HAP-1 (cell line): ENCODE data around the gene PER2.

Experiments used
- DNase-seq, 2 experiments: peaks; one replicate each; pipeline ENCODE4 v3.0.0-alpha.2; 2016 to 2020; ENCODE audit warnings: low spot score in 2 of 2
- H3K27me3 ChIP-seq: fragments of 250-450 bp; sonication (Bioruptor Pico); 2 replicates; pipeline ENCODE4 v1.5.1; 2020; ENCODE audit warnings: low read depth, mild to moderate bottlenecking, moderate library complexity
- H3K36me3 ChIP-seq: fragments of 250-450 bp; sonication (Bioruptor Pico); replicated peaks from 2 replicates; pipeline ENCODE4 v1.5.1; 2020; ENCODE audit warnings: mild to moderate bottlenecking
- H3K4me1 ChIP-seq: fragments of 250-450 bp; sonication (Bioruptor Pico); 2 replicates; pipeline ENCODE4 v1.5.1; 2020; ENCODE audit warnings: mild to moderate bottlenecking
- H3K4me3 ChIP-seq: fragments of 250-450 bp; sonication (Bioruptor Pico); 2 replicates; pipeline ENCODE4 v1.5.1; 2020; ENCODE audit warnings: mild to moderate bottlenecking, moderate library complexity
- H3K9me3 ChIP-seq: fragments of 250-450 bp; sonication (Bioruptor Pico); 2 replicates; pipeline ENCODE4 v1.5.1; 2020; ENCODE audit warnings: mild to moderate bottlenecking, moderate library complexity
- in situ Hi-C: fragments of 300-500 bp; cut with MboI; formaldehyde crosslinking; loops from 3 replicates; pipeline ENCODE4 v1.14.3; 2020; ENCODE audit warnings: low sequenced_read_pairs, inconsistent platforms, mixed read lengths

The PER2 gene

DNA sequence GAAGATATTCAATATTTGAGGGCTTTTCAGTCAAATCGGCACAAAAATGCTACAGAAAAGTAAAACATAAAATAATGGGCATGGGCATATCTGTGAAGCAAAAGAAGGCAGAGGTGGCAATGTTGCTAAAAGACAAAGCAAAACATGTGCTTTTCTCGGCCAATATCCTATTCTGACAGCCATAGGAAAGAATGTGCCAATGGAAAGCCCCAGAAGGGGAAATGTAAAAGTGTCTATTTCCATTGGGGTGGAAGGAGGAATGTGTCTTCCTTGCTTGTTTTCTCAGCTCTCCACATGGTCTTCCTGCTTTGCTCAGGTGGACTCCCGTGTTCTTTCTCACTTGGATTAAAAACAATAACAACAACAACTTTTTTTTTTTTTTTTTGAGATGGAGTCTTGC lies 13.7 kb upstream of the PER2 start:
- in situ Hi-C loops, result no loop called here
- Histone ChIP-seq H3K4me3 (no peak overlapping the region), H3K36me3 (no peaks in the 10 kb centered on the region), H3K27me3 (no peaks in the 10 kb centered on the region), H3K4me1 (no peaks in the 10 kb centered on the region), H3K9me3 (no peaks in the 10 kb centered on the region)
- DNase-seq, result no peak

DNA sequence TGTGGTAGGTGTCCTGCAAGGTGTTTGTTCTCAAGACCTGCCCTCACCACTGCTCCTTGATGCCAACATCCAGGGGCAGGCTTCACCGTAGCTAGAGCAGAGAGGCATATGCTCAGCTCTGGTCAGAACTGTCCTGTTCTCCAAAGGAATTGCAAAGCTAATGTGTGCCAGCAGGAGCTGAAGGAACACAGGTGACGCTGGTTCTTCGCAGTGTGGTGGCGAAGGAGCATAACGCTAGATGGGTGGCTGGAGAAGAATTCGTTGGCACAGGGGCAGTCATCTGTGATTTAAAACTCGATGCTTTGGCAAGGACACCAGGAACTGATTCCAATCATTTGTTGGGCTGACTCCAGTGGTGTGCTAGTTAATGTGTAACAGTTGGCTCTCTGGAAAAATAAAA lies 11.4 kb upstream of the PER2 start:
- no peak for DNase-seq
- no peaks in the 10 kb centered on the region for H3K27me3 ChIP-seq
- no peaks in the 10 kb centered on the region for H3K9me3 ChIP-seq
- no peaks in the 10 kb centered on the region for H3K36me3 ChIP-seq
- H3K4me3 ChIP-seq, result no peak overlapping the region
- H3K4me1 ChIP-seq, result no peaks in the 10 kb centered on the region
- in situ Hi-C loops, result no loop called here

- H3K27me3 ChIP-seq, result no peaks in the 10 kb centered on the region
- H3K4me1 ChIP-seq, result no peaks in the 10 kb centered on the region
- H3K4me3 ChIP-seq, result no peak overlapping the region
- no peaks in the 10 kb centered on the region for H3K9me3 ChIP-seq
- in situ Hi-C loops, result no loop called here
- no peaks in the 10 kb centered on the region for H3K36me3 ChIP-seq
- no peak for DNase-seq
These were observed 8.4 kb upstream of the PER2 start for GRCh38 chr2:238296638-238297457.

GRCh38 chr2:238295144-238296112 lies 7.0 kb upstream of the PER2 start:
- in situ Hi-C loops, result no loop called here
- Histone ChIP-seq H3K9me3 (no peaks in the 10 kb centered on the region), H3K36me3 (no peaks in the 10 kb centered on the region), H3K27me3 (no peaks in the 10 kb centered on the region), H3K4me3 (no peak overlapping the region), H3K4me1 (peaks cover 5% of the 10 kb centered on the region)
- DNase-seq, result no peak

DNA sequence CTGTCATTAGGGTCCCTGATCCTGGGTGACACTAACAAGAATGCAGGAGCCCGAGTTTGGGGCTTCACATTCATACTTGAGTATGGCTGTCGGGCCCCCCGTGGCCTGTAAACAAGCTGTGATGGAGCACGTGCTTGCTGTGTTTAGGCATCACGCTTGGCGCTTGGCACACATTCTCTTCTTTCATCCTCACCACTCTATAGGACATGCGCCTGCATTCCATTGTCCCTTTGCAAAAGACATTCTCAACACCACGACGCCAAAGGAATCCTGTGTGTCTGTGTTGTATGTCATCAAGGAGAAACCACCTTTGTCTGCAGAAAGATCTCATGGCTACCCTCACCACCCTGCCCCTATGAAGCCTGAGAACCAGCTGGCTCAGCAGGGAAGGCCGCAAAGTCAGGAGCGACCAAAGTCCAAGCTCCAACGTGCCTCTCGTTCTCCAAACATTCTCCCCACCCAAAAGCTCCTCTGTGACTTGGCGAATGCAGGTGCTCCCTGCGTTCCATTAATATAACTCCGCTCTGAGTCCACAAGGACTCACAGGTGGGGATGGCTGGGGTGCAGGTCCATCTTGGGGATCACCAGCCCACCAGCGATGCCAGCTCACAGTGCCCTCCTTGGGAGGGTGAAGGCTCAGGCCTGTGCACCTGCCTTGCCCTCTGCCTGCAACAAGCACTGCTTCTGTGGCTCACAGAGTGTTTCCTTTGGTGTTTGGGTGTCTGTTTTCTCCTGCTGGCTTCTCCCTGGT lies 6.2 kb upstream of the PER2 start:
- H3K4me3 ChIP-seq, result no peak overlapping the region
- no peak for DNase-seq
- peaks cover 13% of the 10 kb centered on the region for H3K4me1 ChIP-seq
- H3K9me3 ChIP-seq, result no peaks in the 10 kb centered on the region
- no peaks in the 10 kb centered on the region for H3K27me3 ChIP-seq
- in situ Hi-C loops, result no loop called here
- H3K36me3 ChIP-seq, result no peaks in the 10 kb centered on the region

- Histone ChIP-seq H3K27me3 (no peaks in the 10 kb centered on the region), H3K4me3 (no peak overlapping the region), H3K36me3 (no peaks in the 10 kb centered on the region), H3K9me3 (no peaks in the 10 kb centered on the region), H3K4me1 (peaks cover 18% of the 10 kb centered on the region)
- no peak for DNase-seq
- in situ Hi-C loops, result no loop called here
These were observed 5.6 kb upstream of the PER2 start for GRCh38 chr2:238294046-238294392.

DNA sequence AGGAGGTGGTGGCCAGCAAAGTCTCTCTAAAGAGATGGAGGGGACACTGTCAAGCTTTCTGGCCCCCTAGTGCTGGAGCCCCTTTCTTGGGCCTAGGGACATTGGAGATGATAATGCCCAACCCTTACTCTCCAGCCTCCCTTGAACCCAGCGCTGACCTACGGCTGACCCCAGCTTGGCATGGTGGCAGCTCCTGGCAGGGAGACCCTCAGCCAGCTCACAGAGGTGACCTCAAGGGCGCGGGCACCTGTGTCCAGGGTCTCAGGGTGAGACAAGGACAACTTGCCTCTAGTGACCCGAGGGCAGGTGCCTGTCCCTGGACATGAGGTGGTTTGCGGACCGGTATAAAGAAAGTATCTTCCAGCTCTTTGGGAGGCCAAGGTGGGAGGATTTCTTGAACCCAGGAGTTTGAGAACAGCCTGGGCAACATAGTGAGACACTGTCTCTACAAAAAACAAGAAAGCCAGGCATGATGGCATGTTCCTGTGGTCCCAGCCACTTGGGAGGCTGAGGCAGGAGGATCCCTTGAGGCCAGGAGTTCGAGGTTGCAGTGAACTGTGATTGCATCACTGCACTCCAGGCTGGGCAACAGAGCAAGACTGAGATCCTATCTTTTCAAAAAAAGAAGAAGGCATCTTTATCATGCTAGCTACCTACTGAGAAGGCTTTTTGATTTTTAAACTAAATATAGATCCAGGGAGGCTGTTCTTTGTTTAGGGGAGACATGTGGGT lies 3.3 kb upstream of the PER2 start:
- Histone ChIP-seq H3K4me3 (no peak overlapping the region), H3K36me3 (no peaks in the 10 kb centered on the region), H3K4me1 (peaks cover 30% of the 10 kb centered on the region), H3K27me3 (no peaks in the 10 kb centered on the region), H3K9me3 (no peaks in the 10 kb centered on the region)
- no peak for DNase-seq
- in situ Hi-C loops, result no loop called here

DNA sequence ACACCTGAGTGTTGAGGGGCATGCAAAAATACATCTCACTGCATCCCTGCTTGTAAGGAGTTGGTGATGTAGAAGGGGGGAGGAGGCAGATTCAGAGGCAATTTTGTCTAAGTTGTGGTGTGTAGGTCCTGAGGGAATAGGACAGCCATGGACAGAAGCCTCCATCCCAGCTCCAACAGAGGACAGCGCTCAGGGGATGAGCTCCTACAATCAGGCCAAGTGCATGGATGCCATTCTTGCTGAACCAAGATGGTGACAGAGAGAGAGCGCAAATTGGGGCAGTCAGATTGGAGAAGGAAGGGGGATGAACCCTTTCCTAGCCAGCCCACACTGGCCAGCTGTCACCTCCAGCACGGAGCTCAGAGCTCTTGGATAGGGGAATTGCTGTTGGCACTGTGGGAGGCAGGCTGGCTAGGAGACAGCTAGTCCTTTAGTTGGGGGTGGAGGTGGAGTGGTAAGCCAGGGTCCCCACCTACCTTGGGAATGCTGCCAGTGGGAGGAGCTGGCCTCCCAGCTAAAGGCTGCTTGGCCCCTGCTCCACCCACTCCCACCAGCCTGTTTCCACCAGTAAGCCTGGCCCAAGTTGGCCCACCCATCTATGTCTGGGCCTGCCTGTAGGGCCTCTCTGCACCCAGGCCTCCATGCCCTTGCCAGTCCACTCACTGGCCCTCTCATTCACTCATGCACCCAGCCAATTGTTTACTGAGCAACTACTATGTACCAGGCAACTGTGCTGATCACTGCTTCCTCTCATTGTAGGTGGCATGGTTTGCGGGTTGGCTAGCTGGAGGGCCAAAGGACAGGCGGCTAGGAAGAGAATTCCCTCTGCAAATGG lies 2.5 kb upstream of the PER2 start:
- in situ Hi-C loops, result no loop called here

DNA sequence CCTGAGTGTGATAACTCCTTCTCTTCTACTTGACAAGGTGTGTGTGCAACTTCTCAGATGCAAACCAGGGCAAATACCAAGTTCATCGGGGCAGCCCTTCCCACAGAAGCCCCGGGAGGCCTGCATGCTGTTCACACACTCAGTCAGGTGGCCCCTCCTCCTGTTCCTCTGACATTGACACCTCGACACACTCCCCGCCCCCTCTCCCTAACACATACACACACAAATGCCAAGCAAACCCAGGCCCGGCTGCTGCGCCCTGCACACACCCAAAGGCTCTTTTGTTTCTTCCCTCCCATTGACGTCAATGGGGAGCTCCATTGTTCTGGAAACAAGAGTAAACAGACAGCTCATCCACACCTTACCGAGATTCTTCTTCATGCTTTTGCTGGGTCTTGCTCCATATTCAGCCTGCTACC lies 1.7 kb upstream of the PER2 start:
- in situ Hi-C loops, result no loop called here
- DNase-seq, result peak; percentile 89 to 92
- H3K4me3 ChIP-seq, result no peak overlapping the region; the same call in 1 of the 2 replicates

More for the DNA sequence above, 2.5 kb upstream of the PER2 start:
- no peaks in the 10 kb centered on the region for H3K27me3 ChIP-seq
- no peaks in the 10 kb centered on the region for H3K9me3 ChIP-seq
- no peak overlapping the region for H3K4me3 ChIP-seq
- peaks cover 38% of the 10 kb centered on the region for H3K4me1 ChIP-seq
- peak in 1 of 2 experiments; percentile 39 for DNase-seq
- no peaks in the 10 kb centered on the region for H3K36me3 ChIP-seq

DNA sequence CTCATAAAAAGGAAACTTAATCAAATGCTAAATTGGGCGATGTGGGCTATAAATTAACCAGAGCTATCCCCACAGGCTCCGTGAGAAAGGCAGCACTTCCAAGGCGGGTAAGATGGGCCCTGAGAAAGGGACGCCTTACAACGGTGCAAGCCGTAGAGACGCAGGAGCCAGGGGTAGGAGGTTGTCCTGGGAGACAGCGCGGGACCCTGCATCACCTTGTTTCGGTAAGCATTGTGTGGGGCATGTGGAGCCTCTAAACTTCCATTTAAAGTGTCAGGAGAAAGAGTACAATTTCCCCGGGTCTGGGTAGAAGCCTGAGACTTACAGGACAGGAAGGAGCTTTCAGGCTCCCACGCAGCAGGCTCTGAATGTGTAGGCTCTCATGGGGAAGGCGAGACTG lies 1.2 kb upstream of the PER2 start:
- Histone ChIP-seq H3K9me3 (no peaks in the 10 kb centered on the region), H3K4me3 (peak overlapping the region; percentile 43), H3K27me3 (no peaks in the 10 kb centered on the region), H3K4me1 (peaks cover 44% of the 10 kb centered on the region), H3K36me3 (no peaks in the 10 kb centered on the region)
- DNase-seq, result no peak
- in situ Hi-C loops, result no loop called here

More for the DNA sequence above, 1.7 kb upstream of the PER2 start:
- Histone ChIP-seq H3K9me3 (no peaks in the 10 kb centered on the region), H3K4me1 (peaks cover 44% of the 10 kb centered on the region), H3K27me3 (no peaks in the 10 kb centered on the region), H3K36me3 (no peaks in the 10 kb centered on the region)

- in situ Hi-C loops, result no loop called here
- no peaks in the 10 kb centered on the region for H3K9me3 ChIP-seq
- peak overlapping the region; percentile 43 for H3K4me3 ChIP-seq
- peaks cover 44% of the 10 kb centered on the region for H3K4me1 ChIP-seq
- no peaks in the 10 kb centered on the region for H3K27me3 ChIP-seq
- no peaks in the 10 kb centered on the region for H3K36me3 ChIP-seq
- peak; percentile 94 to 98 for DNase-seq
These were observed 502 bp upstream of the PER2 start for GRCh38 chr2:238288650-238289573.
